Activated T-cell treated with anti-CD3 and anti-CD28 coated beads, Interleukin-2, amount 50 U/mL, for 4 hours (primary cell): ENCODE measurements around the gene ERP29. TPM values are rescaled to one million over a fixed set of nuclear protein-coding genes. Genes with fewer than 3 reads are reported as not detected.

Experiments
- ATAC-seq, 2 donors: fragments of 200-7000 bp; cut with Tn5 transposase; one replicate each; pipeline ENCODE4 v1.10.0; 2021
- DNase-seq: peaks from one replicate; pipeline ENCODE4 v3.0.0-alpha.2; 2020
- H3K27me3 Mint-ChIP-seq: one replicate; pipeline ENCODE4 v1.8.0; 2021; ENCODE audit warnings: low read depth, mixed read lengths
- H3K36me3 Mint-ChIP-seq: one replicate; pipeline ENCODE4 v1.8.0; 2022; ENCODE audit warnings: mixed read lengths; ENCODE audit not compliant: insufficient read depth
- H3K4me1 Mint-ChIP-seq: one replicate; pipeline ENCODE4 v1.8.0; 2021; ENCODE audit warnings: low read depth, mixed read lengths
- H3K4me3 Mint-ChIP-seq: one replicate; pipeline ENCODE4 v1.8.0; 2021; ENCODE audit warnings: mild to moderate bottlenecking, moderate library complexity, mixed read lengths
- H3K9me3 Mint-ChIP-seq: one replicate; pipeline ENCODE4 v1.8.0; 2021; ENCODE audit warnings: mixed read lengths
- total RNA-seq, 3 donors: library from RNA; stranded (reverse); gene quantifications; one replicate each; pipeline ENCODE4 v1.2.1, GENCODE V29; 2021

The ERP29 gene
- 10 to 100 TPM; 60.5 to 78.5 (median 75.8) TPM for total RNA-seq

DNA sequence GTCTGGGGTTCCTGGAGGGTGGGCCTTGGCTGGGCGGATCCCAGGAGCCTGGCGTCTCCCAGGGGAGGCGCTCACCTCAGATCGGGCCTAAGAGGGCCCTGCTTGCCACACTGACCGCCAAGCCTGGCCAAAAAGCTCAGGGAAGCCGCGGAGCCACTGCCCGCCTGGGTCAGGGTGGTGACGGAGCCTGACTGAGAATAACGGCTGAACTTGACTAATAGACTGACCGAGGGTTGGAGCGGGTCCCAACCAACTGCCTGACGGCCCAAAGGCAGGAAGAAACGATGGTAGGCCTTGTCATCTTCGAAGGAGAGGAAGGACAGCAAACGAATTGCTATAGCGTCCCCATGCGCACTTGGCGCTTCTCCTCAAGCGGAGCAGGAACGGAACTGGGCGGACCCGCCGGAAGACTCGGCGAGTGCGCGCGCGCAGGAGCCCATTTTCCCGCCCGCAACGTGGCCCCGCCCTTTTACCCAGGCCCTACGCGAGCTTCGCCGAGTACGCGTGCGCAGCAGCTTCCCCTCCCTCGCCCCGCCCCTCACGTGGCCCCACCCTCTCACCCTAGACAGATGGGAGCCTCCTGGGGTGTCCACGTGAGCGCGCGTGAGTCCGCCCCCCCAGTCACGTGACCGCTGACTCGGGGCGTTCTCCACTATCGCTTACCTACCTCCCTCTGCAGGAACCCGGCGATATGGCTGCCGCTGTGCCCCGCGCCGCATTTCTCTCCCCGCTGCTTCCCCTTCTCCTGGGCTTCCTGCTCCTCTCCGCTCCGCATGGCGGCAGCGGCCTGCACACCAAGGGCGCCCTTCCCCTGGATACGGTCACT lies at the start of gene ERP29, which contains the start of gene TMEM116:
Gene ERP29 (plus strand): TSS at position 652 of the 826 bp plus-strand sequence. CDS start 40 bp downstream, at position 692.
Gene TMEM116 (minus strand): TSS at position 391 of the 826 bp plus-strand sequence. CDS start 7,895 bp downstream, outside the sequence.
- peak within 1 kb of the TSS; percentile 97 for H3K4me3 Mint-ChIP-seq
- DNase-seq = peak; percentile 100
- peak; percentile 83 to 86 for ATAC-seq
- H3K27me3 Mint-ChIP-seq = peaks cover 1% of the 10 kb centered on the region
- peaks cover 17% of the 10 kb centered on the region for H3K36me3 Mint-ChIP-seq
- H3K9me3 Mint-ChIP-seq = peaks cover 6% of the 10 kb centered on the region
- peaks cover 54% of the 10 kb centered on the region for H3K4me1 Mint-ChIP-seq

- ATAC-seq = no peak
- Mint-ChIP-seq H3K27me3 (no peaks in the 10 kb centered on the region), H3K4me3 (no peak overlapping the region), H3K36me3 (peaks cover 31% of the 10 kb centered on the region), H3K9me3 (peaks cover 9% of the 10 kb centered on the region), H3K4me1 (peaks cover 17% of the 10 kb centered on the region)
- no peak for DNase-seq
Observed at GRCh38 chr12:111964935-111965334, 48.3 kb upstream of the ERP29 start.

GRCh38 chr12:111971800-111972199 lies 41.4 kb upstream of the ERP29 start:
- ATAC-seq (no peak), DNase-seq (no peak)
- Mint-ChIP-seq H3K27me3 (no peaks in the 10 kb centered on the region), H3K4me1 (peaks cover 12% of the 10 kb centered on the region), H3K9me3 (no peaks in the 10 kb centered on the region), H3K4me3 (no peak overlapping the region), H3K36me3 (peaks cover 7% of the 10 kb centered on the region)

GRCh38 chr12:111975161-111975931 lies 37.9 kb upstream of the ERP29 start:
- peaks cover 25% of the 10 kb centered on the region for H3K4me1 Mint-ChIP-seq
- peaks cover 8% of the 10 kb centered on the region for H3K36me3 Mint-ChIP-seq
- no peak for DNase-seq

GRCh38 chr12:111976291-111976690 lies 36.9 kb upstream of the ERP29 start:
- Mint-ChIP-seq H3K36me3 (peaks cover 8% of the 10 kb centered on the region), H3K27me3 (no peaks in the 10 kb centered on the region), H3K4me3 (no peak overlapping the region), H3K4me1 (peaks cover 25% of the 10 kb centered on the region), H3K9me3 (no peaks in the 10 kb centered on the region)
- DNase-seq (no peak), ATAC-seq (no peak)

More at GRCh38 chr12:111975161-111975931, 37.9 kb upstream of the ERP29 start:
- H3K4me3 Mint-ChIP-seq = no peak overlapping the region
- ATAC-seq = no peak
- no peaks in the 10 kb centered on the region for H3K9me3 Mint-ChIP-seq
- H3K27me3 Mint-ChIP-seq = no peaks in the 10 kb centered on the region

DNA sequence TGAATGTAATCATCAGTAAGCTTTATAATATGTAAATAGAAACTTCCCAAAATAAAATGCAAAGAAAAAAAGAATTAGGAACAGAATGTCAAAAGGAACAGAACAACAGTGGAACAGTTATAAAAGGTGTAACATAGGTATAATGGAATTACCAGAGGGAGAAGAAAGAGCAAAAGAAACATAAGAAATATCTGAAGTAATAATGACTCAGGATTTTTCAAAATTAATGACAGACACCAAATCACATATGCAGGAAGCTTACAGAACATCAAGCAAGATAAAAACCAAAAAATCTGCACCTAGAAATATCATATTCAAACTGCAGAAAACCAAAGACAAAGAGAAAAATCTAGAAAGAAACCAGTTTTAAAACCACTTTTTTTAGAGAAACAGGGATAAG lies 36.4 kb upstream of the ERP29 start:
- H3K27me3 Mint-ChIP-seq = no peaks in the 10 kb centered on the region
- ATAC-seq (no peak), DNase-seq (no peak)
- no peaks in the 10 kb centered on the region for H3K9me3 Mint-ChIP-seq
- H3K4me1 Mint-ChIP-seq = peaks cover 25% of the 10 kb centered on the region
- peaks cover 10% of the 10 kb centered on the region for H3K36me3 Mint-ChIP-seq
- no peak overlapping the region for H3K4me3 Mint-ChIP-seq

GRCh38 chr12:111978545-111978944 lies 34.7 kb upstream of the ERP29 start:
- no peak overlapping the region for H3K4me3 Mint-ChIP-seq
- ATAC-seq = no peak
- no peaks in the 10 kb centered on the region for H3K27me3 Mint-ChIP-seq
- H3K9me3 Mint-ChIP-seq = no peaks in the 10 kb centered on the region
- peaks cover 26% of the 10 kb centered on the region for H3K4me1 Mint-ChIP-seq
- no peak for DNase-seq
- H3K36me3 Mint-ChIP-seq = peaks cover 11% of the 10 kb centered on the region

DNA sequence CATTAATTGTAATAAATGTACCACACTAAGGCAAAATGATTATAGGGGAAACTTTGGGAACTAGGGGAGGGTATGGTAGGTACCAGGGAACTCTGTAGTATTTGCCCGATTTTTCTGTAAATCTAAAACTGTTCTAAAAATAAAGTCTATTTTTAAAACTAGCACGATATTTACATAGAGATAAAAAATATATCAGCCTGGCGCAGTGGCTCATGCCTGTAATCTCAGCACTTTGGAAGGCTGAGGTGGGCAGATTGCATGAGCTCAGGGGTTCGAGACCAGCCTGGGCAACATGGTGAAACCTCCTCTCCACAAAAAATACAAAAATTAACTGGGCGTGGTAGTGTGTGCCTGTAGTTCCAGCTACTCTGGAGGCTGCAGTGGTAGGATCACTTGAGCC lies 32.6 kb upstream of the ERP29 start:
- peaks cover 27% of the 10 kb centered on the region for H3K4me1 Mint-ChIP-seq
- no peak overlapping the region for H3K4me3 Mint-ChIP-seq
- ATAC-seq (no peak), DNase-seq (no peak)
- no peaks in the 10 kb centered on the region for H3K27me3 Mint-ChIP-seq
- H3K36me3 Mint-ChIP-seq = peaks cover 8% of the 10 kb centered on the region
- no peaks in the 10 kb centered on the region for H3K9me3 Mint-ChIP-seq

- Mint-ChIP-seq H3K4me1 (peaks cover 20% of the 10 kb centered on the region), H3K9me3 (no peaks in the 10 kb centered on the region), H3K4me3 (no peak overlapping the region), H3K36me3 (peaks cover 5% of the 10 kb centered on the region), H3K27me3 (no peaks in the 10 kb centered on the region)
- no peak for ATAC-seq
- no peak for DNase-seq
Observed at GRCh38 chr12:111981987-111982386, 31.2 kb upstream of the ERP29 start.

GRCh38 chr12:111984820-111985219 lies 28.4 kb upstream of the ERP29 start:
- H3K27me3 Mint-ChIP-seq = no peaks in the 10 kb centered on the region

DNA sequence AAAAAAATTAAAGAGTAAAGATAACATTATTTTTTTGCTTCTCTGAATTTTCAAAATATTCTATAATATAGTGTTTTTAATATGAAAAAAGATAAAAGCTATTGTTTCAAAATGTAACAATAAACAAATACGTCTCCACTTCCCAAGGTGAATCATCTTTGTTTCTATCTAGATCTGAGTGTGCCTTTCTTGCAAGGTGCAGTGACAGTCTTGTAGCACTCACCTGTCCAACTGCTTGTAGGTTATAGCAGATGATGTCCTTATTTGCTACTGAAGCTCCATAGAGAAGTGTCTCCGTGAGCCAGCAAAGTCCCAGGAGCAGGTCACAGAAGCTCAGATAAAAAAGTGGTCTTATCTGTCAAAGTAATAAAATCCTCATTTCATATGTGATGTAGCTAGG lies 21.7 kb upstream of the ERP29 start:
- H3K27me3 Mint-ChIP-seq = no peaks in the 10 kb centered on the region
- ATAC-seq (no peak), DNase-seq (no peak)
- H3K4me3 Mint-ChIP-seq = peak overlapping the region; percentile 2
- peaks cover 9% of the 10 kb centered on the region for H3K36me3 Mint-ChIP-seq
- H3K4me1 Mint-ChIP-seq = peaks cover 65% of the 10 kb centered on the region
- H3K9me3 Mint-ChIP-seq = no peaks in the 10 kb centered on the region

More at GRCh38 chr12:111984820-111985219, 28.4 kb upstream of the ERP29 start:
- no peaks in the 10 kb centered on the region for H3K9me3 Mint-ChIP-seq
- no peak for ATAC-seq
- no peak for DNase-seq
- H3K4me3 Mint-ChIP-seq = no peak overlapping the region
- H3K4me1 Mint-ChIP-seq = peaks cover 22% of the 10 kb centered on the region
- peaks cover 12% of the 10 kb centered on the region for H3K36me3 Mint-ChIP-seq

DNA sequence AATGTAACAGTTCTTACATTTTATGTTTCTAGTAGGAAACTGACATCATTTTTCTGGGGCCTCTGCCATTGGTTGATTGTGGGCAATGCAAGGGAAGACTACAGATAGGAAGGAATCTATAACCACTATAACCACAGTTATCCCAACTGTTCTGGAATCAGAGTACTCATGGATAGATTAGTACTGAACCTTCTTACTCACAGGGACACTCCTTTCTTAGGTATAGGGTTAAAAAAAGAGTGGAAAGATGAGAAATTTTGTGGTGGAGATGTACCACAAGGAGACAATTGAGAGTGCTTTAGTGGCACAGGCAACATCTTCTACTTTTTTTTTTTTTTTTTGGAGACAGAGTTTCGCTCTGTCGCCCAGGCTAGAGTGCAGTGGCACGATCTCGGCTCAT lies 21.3 kb upstream of the ERP29 start:
- H3K9me3 Mint-ChIP-seq = no peaks in the 10 kb centered on the region
- ATAC-seq (peak in 1 of 2 donors; percentile 7), DNase-seq (no peak)
- H3K36me3 Mint-ChIP-seq = peaks cover 9% of the 10 kb centered on the region
- peaks cover 69% of the 10 kb centered on the region for H3K4me1 Mint-ChIP-seq
- H3K4me3 Mint-ChIP-seq = peak overlapping the region; percentile 37
- H3K27me3 Mint-ChIP-seq = no peaks in the 10 kb centered on the region

GRCh38 chr12:111992464-111992863 lies 20.8 kb upstream of the ERP29 start:
- ATAC-seq (peak in 1 of 2 donors; percentile 29), DNase-seq (no peak)
- peak overlapping the region; percentile 37 for H3K4me3 Mint-ChIP-seq
- H3K36me3 Mint-ChIP-seq = peaks cover 8% of the 10 kb centered on the region
- no peaks in the 10 kb centered on the region for H3K27me3 Mint-ChIP-seq
- H3K9me3 Mint-ChIP-seq = no peaks in the 10 kb centered on the region
- peaks cover 74% of the 10 kb centered on the region for H3K4me1 Mint-ChIP-seq

DNA sequence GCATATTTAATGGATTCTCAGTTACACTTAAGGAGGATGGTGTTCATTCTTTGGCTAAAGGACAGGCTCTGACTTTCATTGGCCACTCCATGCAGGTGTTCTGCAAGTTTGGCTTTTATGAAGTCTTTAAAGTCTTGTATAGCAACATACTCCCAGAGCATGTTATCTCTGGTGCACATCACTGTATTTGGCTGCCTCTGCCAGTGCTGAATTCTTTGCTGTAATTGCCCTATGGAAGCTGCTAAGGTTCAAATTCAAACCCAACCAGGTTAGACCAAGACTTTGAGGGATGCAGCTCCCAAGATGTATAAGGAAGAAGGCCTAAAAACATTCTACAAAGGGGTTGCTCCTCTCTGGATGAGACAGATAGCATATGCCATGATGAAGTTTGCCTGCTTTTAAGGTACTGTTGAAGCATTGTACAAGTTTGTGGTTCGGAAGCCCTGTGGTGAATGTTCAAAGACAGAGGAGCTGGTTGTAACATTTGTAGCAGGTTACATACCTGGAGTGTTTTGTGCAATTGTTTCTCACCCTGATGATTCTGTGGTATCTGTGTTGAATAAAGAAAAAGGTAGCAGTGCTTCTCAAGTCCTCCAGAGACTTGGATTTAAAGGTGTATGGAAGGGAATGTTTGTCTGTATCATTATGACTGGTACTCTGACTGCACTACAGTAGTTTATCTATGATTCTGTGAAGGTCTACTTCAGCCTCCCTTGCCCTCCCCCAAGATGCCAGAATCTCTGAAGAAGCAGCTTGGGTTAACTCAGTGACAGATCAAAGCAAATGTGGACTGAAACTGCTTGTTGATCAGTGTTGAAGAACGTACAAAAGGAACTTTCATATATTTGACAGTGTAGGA lies 19.7 kb upstream of the ERP29 start:
- H3K4me3 Mint-ChIP-seq = peak overlapping the region; percentile 83
- H3K36me3 Mint-ChIP-seq = peaks cover 3% of the 10 kb centered on the region
- no peaks in the 10 kb centered on the region for H3K9me3 Mint-ChIP-seq
- H3K4me1 Mint-ChIP-seq = peaks cover 77% of the 10 kb centered on the region
- DNase-seq (no peak), ATAC-seq (peak; percentile 83 to 87)
- no peaks in the 10 kb centered on the region for H3K27me3 Mint-ChIP-seq
